HG03442 (cell line): ENCODE measurements around the gene DAB2.

ENCODE experiments used
- ATAC-seq: cut with Tn5 transposase; IDR thresholded peaks from one replicate; pipeline ENCODE4 v1.9.1; 2021; ENCODE audit warnings: mild to moderate bottlenecking, moderate library complexity; ENCODE audit not compliant: unreplicated experiment

Gene DAB2

GRCh38 chr5:39390945-39391344 lies 33.8 kb downstream of the DAB2 start:
- ATAC-seq = no peak

- no peak for ATAC-seq
Measured at GRCh38 chr5:39387293-39387692, 37.5 kb downstream of the DAB2 start.

- ATAC-seq = no peak
Measured at GRCh38 chr5:39384271-39384670, 40.5 kb downstream of the DAB2 start.

GRCh38 chr5:39381376-39381775 lies 43.4 kb downstream of the DAB2 start:
- ATAC-seq = no peak

- ATAC-seq = no peak
Measured at GRCh38 chr5:39379693-39380092, 45.1 kb downstream of the DAB2 start.

GRCh38 chr5:39377613-39378012 lies 47.2 kb downstream of the DAB2 start:
- no peak for ATAC-seq

- peak; percentile 90 for ATAC-seq
Measured at GRCh38 chr5:39376293-39376714, 48.5 kb downstream of the DAB2 start.

GRCh38 chr5:39373791-39374190 lies 51.0 kb downstream of the DAB2 start:
- ATAC-seq = no peak

- no peak for ATAC-seq
Measured at GRCh38 chr5:39371367-39371635, 53.5 kb downstream of the DAB2 start.

GRCh38 chr5:39370555-39371366 lies 54.0 kb downstream of the DAB2 start:
- ATAC-seq = no peak

- ATAC-seq = no peak
Measured at GRCh38 chr5:39369123-39369815, 55.5 kb downstream of the DAB2 start.

GRCh38 chr5:39368116-39368515 lies 56.7 kb downstream of the DAB2 start:
- ATAC-seq = no peak

- no peak for ATAC-seq
Measured at GRCh38 chr5:39367711-39368110, 57.1 kb downstream of the DAB2 start.

GRCh38 chr5:39364367-39364766 lies 60.4 kb downstream of the DAB2 start, which contains the start of gene C9:
Gene C9 (minus strand): TSS chr5:39364495. CDS start chr5:39364464, 31 bp downstream.
- ATAC-seq = no peak

- no peak for ATAC-seq
Measured at GRCh38 chr5:39363217-39363616, 61.6 kb downstream of the DAB2 start.

- ATAC-seq = no peak
Measured at GRCh38 chr5:39362646-39363045, 62.1 kb downstream of the DAB2 start.

GRCh38 chr5:39361306-39361705 lies 63.5 kb downstream of the DAB2 start:
- no peak for ATAC-seq

GRCh38 chr5:39360471-39361111 lies 64.2 kb downstream of the DAB2 start:
- no peak for ATAC-seq

- ATAC-seq = no peak
Measured at GRCh38 chr5:39356263-39356662, 68.5 kb downstream of the DAB2 start.

GRCh38 chr5:39355324-39355723 lies 69.5 kb downstream of the DAB2 start:
- no peak for ATAC-seq

- no peak for ATAC-seq
Measured at GRCh38 chr5:39353717-39354399, 70.9 kb downstream of the DAB2 start.
